ENCODE results near the gene PDGFRA.

PDGFRA gene

DNA sequence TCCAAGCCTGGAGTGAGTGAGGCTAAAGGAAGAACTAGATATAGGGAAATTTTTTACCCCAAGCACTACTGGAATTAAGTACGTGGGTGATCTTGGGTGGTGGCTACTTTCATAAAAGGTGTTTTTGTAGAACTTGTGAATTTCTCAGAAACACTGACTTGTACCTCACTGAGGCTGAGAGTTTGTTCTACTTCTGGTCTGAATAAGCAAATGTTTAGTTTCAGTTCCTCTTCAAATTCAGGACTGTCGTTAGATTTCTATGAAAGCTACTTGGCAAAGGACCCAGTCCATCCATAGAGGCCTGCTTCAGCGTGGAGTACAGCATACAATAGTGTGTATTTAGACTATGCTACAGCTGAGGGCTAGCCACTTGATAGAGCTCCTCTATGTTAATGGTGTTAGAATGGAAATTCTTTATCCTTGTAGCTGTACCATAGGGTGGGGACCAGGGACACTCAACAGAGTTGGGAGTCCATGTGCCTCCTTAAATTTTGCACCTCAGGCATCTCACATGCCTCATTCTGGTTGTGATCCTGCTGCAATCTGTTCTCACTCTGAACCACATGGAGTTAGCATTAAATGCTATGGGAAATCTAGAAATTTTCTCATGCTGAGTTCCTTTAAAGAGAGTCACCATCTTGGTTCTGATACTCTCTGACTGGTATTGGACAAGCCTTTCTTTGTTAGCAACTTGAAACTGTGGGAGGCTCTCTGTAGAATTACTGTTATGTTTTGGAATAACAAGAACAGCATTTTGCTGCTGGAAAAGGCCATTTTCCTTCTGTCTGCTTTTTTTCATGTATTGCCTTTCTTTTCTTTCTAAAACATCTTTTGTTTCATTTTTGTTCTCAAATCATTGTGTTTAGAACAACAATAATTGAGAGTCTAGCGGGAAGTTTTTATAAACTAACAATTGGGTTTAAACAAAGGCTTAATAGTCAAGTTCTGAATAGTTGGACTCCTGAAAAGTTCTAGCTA lies 86.8 kb downstream of the PDGFRA start:
- FAIRE-seq (no peak), DNase-seq (ENCODE audit: insufficient read length, low spot score) (no peak)
- TF ChIP-seq, protein P1, sequence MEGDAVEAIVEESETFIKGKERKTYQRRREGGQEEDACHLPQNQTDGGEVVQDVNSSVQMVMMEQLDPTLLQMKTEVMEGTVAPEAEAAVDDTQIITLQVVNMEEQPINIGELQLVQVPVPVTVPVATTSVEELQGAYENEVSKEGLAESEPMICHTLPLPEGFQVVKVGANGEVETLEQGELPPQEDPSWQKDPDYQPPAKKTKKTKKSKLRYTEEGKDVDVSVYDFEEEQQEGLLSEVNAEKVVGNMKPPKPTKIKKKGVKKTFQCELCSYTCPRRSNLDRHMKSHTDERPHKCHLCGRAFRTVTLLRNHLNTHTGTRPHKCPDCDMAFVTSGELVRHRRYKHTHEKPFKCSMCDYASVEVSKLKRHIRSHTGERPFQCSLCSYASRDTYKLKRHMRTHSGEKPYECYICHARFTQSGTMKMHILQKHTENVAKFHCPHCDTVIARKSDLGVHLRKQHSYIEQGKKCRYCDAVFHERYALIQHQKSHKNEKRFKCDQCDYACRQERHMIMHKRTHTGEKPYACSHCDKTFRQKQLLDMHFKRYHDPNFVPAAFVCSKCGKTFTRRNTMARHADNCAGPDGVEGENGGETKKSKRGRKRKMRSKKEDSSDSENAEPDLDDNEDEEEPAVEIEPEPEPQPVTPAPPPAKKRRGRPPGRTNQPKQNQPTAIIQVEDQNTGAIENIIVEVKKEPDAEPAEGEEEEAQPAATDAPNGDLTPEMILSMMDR (IDR thresholded peaks at IDR 0.05; ENCODE audit: insufficient read depth, missing control alignments): no peak

DNA sequence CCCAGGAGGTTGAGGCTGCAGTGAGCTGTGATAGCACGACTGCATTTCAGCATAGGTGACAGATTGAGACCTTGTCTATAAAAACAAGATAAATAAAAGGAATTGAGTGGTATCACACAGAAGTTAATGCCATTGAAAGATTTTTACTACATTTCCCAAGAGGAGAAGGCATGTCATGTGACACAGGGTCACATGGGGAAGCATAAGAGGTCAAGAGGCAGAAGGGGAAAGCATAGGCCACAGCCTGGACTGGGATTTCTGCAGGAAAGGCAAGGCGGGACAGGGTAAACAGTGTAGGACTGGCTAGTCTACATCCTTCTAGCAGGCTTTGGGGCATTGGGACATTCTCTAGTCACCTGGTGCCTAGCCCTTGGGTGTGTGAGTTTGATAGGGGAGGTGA lies 88.6 kb downstream of the PDGFRA start:
- TF ChIP-seq, protein P1 (IDR thresholded peaks at IDR 0.05; ENCODE audit: insufficient read depth, missing control alignments): no peak
- no peak for DNase-seq (ENCODE audit: insufficient read length, low spot score)
- no peak for FAIRE-seq

DNA sequence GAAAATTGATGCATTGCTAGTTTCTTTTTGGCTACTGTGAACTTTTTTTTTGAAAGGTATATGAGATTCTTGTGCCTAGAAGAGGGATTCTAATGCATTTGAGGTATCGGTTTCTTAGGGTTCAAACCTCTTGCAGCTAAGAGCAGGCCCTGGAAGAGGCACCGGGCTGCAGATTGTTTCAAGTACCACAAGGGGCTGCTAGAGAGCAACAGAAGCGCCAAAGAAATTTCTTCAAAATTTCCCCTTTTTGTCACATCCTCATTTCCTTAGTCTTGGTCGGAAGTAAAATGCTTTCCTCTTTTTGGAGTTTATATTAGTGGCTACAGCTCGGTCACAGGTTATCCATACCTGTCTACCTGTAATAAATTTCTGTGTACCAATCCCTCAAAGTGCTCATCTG lies 89.8 kb downstream of the PDGFRA start:
- FAIRE-seq: no peak
- no peak for DNase-seq (ENCODE audit: insufficient read length, low spot score)
- TF ChIP-seq, protein P1 (IDR thresholded peaks at IDR 0.05; ENCODE audit: insufficient read depth, missing control alignments): peak; percentile 56

DNA sequence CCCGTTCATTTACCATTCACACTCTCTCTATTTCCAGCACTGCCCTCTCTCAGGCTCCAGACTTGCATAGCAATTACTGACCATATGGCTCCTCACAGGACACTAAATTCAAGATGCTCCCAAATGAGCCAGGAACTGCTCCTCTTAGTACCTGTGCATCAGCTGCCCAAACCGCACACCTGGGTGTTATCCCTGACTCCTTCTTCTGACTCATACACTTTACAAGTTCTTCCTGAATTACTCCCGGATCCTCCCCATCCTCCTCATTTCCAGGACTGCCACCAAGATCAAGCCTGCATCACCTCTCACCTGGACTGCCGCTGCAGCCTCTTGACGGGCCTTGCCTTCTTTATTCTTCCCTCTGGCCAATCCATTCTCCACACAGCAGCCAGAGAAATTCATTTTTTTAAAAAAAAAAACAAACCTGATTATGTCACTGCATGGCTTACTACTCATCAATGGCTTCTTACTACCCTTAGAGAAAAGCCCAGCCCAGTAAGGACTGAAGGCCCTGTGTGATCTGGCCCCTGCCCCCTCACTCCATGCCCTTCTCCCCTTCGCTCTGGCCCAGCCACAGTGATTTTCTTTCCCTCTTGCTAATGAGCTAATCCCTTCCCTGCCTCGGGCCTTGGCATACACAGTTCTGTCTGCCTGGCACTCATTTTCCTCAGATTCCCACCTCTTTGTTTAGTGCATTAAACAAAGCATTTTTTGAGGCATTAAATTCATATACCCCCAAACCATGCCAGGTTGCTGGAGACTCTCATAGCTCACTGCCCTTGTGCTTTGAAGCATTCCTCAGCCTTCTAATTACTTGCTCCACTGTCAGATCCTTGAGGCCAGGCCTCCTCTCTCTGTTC lies 92.0 kb downstream of the PDGFRA start:
- DNase-seq (ENCODE audit: insufficient read length, low spot score) (no peak), FAIRE-seq (no peak)
- TF ChIP-seq, protein P1 (IDR thresholded peaks at IDR 0.05; ENCODE audit: insufficient read depth, missing control alignments): no peak

DNA sequence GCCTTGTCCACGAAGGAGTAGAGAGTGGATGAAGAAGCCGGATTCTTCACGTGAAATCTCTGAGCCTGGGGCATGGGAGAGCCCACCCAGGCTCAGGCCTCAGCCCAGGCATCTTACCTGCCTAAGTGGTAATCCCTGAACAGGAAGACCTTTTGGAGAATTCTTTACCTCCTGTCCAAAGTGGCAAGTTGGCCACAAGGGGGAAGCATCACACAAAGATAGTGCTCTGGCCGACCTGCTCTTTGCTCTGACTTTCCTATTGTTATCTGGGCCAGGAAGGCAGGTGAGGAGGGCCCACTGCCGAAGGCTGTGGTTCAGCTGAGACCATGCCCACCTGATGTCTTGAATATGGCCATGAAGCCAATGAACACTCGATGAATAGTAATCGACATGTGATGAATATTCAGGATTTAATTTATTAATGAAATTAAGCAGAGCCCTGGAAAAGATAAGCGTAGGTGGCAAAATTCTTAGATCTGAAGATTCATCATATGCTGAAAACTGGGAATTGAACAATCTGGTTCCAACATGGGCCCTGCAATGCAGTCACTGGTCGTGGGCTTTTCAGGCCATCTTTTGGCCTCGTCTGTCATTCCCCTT lies 93.8 kb downstream of the PDGFRA start:
- DNase-seq (ENCODE audit: insufficient read length, low spot score): no peak
- FAIRE-seq: no peak

DNA sequence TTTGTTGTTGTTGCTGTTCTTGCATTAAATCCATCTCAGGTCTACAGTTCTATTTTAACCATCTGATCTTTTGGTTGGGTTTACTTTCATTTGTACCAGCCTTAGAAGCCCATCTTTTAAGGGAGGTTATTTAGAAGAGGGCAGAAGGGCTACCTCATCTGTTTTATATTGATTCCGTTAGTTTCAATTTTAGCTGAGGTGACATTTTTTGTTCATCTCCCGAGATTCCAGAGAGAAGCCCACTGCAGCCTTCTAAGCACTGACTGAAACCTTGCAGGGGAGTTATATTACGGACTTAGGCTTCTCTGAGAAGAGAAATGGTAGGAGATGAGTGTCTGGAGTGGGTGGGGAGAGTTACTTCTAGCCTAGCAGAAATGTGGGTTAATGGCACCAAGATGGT lies 101.8 kb downstream of the PDGFRA start:
- FAIRE-seq: no peak
- TF ChIP-seq, protein P1 (IDR thresholded peaks at IDR 0.05; ENCODE audit: insufficient read depth, missing control alignments): no peak
- DNase-seq (ENCODE audit: insufficient read length, low spot score): no peak

More for the DNA sequence above, 93.8 kb downstream of the PDGFRA start:
- TF ChIP-seq, protein P1 (IDR thresholded peaks at IDR 0.05; ENCODE audit: insufficient read depth, missing control alignments): peak; percentile 63

All from D721Med (cell line).